ENCODE results near the gene FAM135A.

DNA sequence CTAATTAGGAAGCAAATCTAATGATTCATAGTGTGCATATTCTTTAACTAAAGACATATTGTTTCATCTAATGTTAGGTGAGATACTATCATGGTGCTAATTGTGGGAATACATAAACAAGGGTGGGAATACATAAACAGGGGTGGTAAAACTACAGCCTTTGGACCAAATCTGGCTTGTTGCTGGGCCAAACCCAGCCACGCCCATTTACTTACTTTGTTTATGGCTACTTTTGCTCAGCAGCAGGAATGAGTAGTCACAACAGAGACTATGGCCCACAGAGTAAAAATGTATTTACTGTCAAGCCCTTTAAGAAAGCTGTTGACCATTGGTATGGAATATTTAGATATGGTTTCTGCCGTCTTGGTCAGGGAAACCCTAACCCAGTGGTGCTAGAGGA is 31.7 kb downstream of the FAM135A start:
- TF ChIP-seq YY1 (IDR thresholded peaks at IDR 0.05; ENCODE audit: insufficient read depth, insufficient read length): no peak
- TF ChIP-seq ZNF274 (IDR thresholded peaks at IDR 0.05; ENCODE audit: low read depth, low read length): no peak
